ENCODE data around the gene AGTRAP. TPM values are rescaled to one million over a fixed set of nuclear protein-coding genes. Genes with fewer than 3 reads are reported as not detected.

The AGTRAP gene
- total RNA-seq, 1 donor from 2014 or later = 13.8 TPM

GRCh38 chr1:11712285-11712684, 23.7 kb upstream of the AGTRAP start:
- intact Hi-C loops (cut with micrococcal nuclease) = no loop called here

DNA sequence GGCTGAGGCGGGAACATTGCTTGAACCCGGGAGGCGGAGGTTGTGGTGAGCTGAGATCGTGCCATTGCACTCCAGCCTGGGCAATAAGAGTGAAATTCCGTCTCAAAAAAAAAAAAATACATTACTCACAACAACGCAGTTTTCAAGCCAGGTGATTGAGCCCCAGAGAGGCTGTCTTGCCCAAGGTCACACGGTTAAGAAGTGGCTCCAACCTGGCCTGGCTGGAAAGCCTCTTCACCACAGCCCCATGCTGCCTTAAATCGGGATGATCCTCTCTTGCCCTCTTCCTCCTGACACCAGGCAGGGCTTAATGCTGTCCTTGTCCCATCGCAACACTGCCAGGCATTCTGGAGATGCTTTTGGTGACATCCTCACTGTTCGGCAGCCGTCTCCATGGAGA, 22.8 kb upstream of the AGTRAP start:
- no peaks in the 10 kb centered on the region for H3K4me1 Mint-ChIP-seq (ENCODE audit: low read depth)
- H3K27me3 Mint-ChIP-seq (ENCODE audit: insufficient read depth) = peaks cover 7% of the 10 kb centered on the region
- intact Hi-C loops (cut with micrococcal nuclease) = no loop called here

More at GRCh38 chr1:11712285-11712684, 23.7 kb upstream of the AGTRAP start:
- Mint-ChIP-seq H3K4me1 (ENCODE audit: low read depth) (no peaks in the 10 kb centered on the region), H3K27ac (no peak overlapping the region), H3K9me3 (no peaks in the 10 kb centered on the region), H3K4me3 (no peak overlapping the region), H3K27me3 (ENCODE audit: insufficient read depth) (peaks cover 7% of the 10 kb centered on the region), H3K36me3 (ENCODE audit: low read depth) (no peaks in the 10 kb centered on the region)
- DNase-seq (ENCODE audit: low spot score) = no peak

DNA sequence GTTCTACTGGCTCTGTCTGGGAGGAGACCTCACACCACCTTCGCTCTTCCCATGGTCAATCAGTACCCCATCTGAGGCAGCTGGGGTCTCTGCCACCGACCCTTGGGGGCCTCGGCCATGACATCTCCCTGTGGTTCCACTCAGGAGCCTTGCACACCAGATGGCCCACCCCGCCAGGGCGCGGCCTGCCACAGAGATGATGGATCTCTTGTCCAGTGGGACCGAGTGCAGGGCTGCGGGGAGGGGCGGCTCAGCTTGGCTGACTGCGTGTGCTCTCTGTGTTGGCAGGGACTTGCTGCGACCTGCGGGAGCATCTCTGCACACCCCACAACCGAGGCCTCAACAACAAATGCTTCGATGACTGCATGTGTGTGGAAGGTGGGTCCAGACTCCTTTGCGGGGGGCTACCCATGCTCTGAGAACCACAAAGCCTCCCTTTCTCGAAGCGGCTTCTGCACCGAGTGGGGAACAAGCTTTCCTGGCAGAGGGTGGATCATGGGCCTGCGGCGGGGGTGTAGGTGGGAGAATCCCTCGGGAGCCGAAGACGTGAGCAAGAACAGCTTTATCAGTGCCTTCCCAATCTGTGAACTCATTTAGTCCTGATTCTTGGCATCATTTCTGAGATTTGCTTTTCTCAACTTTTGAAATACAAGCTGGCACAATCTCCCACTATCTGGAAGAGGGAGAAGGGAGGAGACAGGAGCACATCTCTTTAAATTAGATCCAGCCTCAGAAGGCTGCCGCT, 20.9 kb upstream of the AGTRAP start:
- H3K4me3 Mint-ChIP-seq = no peak overlapping the region
- intact Hi-C loops (cut with micrococcal nuclease) = no loop called here
- H3K9me3 Mint-ChIP-seq = no peaks in the 10 kb centered on the region
- H3K4me1 Mint-ChIP-seq (ENCODE audit: low read depth) = peaks cover 15% of the 10 kb centered on the region
- H3K27ac Mint-ChIP-seq = no peak overlapping the region
- H3K36me3 Mint-ChIP-seq (ENCODE audit: low read depth) = no peaks in the 10 kb centered on the region
- peaks cover 7% of the 10 kb centered on the region for H3K27me3 Mint-ChIP-seq (ENCODE audit: insufficient read depth)
- no peak for DNase-seq (ENCODE audit: low spot score)

More for the DNA sequence above, 22.8 kb upstream of the AGTRAP start:
- H3K9me3 Mint-ChIP-seq = no peaks in the 10 kb centered on the region
- no peak overlapping the region for H3K27ac Mint-ChIP-seq
- no peaks in the 10 kb centered on the region for H3K36me3 Mint-ChIP-seq (ENCODE audit: low read depth)
- DNase-seq (ENCODE audit: low spot score) = no peak
- no peak overlapping the region for H3K4me3 Mint-ChIP-seq

DNA sequence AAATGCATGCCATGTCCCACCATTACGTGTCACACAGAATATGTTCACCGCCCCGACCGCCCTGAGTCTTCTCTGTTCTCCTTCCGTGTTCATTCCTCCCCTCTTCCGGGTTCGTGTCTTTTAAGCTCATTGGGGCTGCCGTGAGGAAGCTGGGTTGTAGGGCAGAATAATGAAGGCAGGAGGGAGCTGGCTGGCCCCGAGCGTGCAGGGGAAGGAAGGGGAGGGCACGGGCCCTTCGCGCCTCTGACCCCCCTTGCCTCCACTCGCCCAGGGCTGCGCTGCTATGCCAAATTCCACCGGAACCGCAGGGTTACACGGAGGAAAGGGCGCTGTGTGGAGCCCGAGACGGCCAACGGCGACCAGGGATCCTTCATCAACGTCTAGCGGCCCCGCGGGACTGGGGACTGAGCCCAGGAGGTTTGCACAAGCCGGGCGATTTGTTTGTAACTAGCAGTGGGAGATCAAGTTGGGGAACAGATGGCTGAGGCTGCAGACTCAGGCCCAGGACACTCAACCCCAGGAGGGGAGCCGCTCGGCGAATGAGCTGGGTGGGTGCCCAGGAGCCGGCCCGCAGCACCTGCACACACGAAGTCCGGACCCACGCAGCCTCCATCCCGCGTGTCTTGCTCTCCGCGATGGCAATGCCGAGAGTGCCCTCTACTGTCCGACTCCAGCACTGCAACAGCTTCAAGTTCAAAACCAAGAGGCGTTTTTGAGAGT, 16.5 kb upstream of the AGTRAP start:
- Mint-ChIP-seq H3K4me1 (ENCODE audit: low read depth) (peaks cover 16% of the 10 kb centered on the region), H3K36me3 (ENCODE audit: low read depth) (no peaks in the 10 kb centered on the region), H3K27me3 (ENCODE audit: insufficient read depth) (peaks cover 6% of the 10 kb centered on the region), H3K4me3 (peak overlapping the region; percentile 81), H3K27ac (peak overlapping the region; percentile 78), H3K9me3 (no peaks in the 10 kb centered on the region)
- intact Hi-C loops (cut with micrococcal nuclease) = loop anchor here (1.0 to 10.0 kb wide), 6 partner anchors 38 to 683 kb away; partner anchors contain the start of genes DISP3, FBXO6 and MAD2L2
- DNase-seq (ENCODE audit: low spot score) = peak; percentile 72

- Mint-ChIP-seq H3K4me3 (peak overlapping the region; percentile 81), H3K27ac (no peak overlapping the region), H3K27me3 (ENCODE audit: insufficient read depth) (peaks cover 6% of the 10 kb centered on the region), H3K4me1 (ENCODE audit: low read depth) (peaks cover 16% of the 10 kb centered on the region), H3K9me3 (no peaks in the 10 kb centered on the region), H3K36me3 (ENCODE audit: low read depth) (no peaks in the 10 kb centered on the region)
- intact Hi-C loops (cut with micrococcal nuclease) = loop anchor here (10.0 kb wide), 1 partner anchor 245 kb away; the partner anchor contains the start of gene DISP3
- no peak for DNase-seq (ENCODE audit: low spot score)
Measured at GRCh38 chr1:11720033-11720376, 15.9 kb upstream of the AGTRAP start.

- Mint-ChIP-seq H3K27ac (no peak overlapping the region), H3K9me3 (no peaks in the 10 kb centered on the region), H3K4me3 (no peak overlapping the region), H3K4me1 (ENCODE audit: low read depth) (peaks cover 20% of the 10 kb centered on the region), H3K36me3 (ENCODE audit: low read depth) (no peaks in the 10 kb centered on the region), H3K27me3 (ENCODE audit: insufficient read depth) (peaks cover 6% of the 10 kb centered on the region)
- no peak for DNase-seq (ENCODE audit: low spot score)
- intact Hi-C loops (cut with micrococcal nuclease) = loop anchor here (10.0 kb wide), 1 partner anchor 246 kb away; the partner anchor contains the start of gene DISP3
Measured at GRCh38 chr1:11720525-11720924, 15.4 kb upstream of the AGTRAP start.

DNA sequence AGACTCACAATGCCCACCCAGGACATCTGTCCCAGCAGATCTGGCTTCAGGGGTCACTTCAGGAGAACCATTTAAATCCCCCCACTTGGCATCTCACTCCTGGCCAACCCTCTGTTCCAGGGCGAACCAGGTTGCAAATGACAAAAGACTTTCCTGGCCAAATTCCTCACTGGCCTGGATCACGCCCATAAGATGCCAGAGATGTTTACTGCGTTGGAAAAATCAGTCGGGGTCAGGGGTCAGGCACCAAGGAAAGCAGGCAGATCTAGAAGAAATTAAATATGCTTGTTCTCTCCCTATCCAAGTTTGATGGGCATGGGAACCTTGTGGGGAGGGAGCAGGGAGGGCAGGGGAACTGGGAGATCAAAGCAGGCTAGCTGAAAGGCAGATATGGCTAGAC, 14.6 kb upstream of the AGTRAP start:
- DNase-seq (ENCODE audit: low spot score) = no peak
- Mint-ChIP-seq H3K9me3 (no peaks in the 10 kb centered on the region), H3K27ac (no peak overlapping the region), H3K36me3 (ENCODE audit: low read depth) (no peaks in the 10 kb centered on the region), H3K27me3 (ENCODE audit: insufficient read depth) (peaks cover 6% of the 10 kb centered on the region), H3K4me1 (ENCODE audit: low read depth) (peaks cover 24% of the 10 kb centered on the region), H3K4me3 (no peak overlapping the region)
- intact Hi-C loops (cut with micrococcal nuclease) = loop anchor here (10.0 kb wide), 1 partner anchor 247 kb away; the partner anchor contains the start of gene DISP3

- intact Hi-C loops (cut with micrococcal nuclease) = loop anchor here (10.0 kb wide), 1 partner anchor 248 kb away; the partner anchor contains the start of gene DISP3
- no peak for DNase-seq (ENCODE audit: low spot score)
- H3K27ac Mint-ChIP-seq = no peak overlapping the region
- H3K27me3 Mint-ChIP-seq (ENCODE audit: insufficient read depth) = peaks cover 3% of the 10 kb centered on the region
- no peak overlapping the region for H3K4me3 Mint-ChIP-seq
- no peaks in the 10 kb centered on the region for H3K9me3 Mint-ChIP-seq
- no peaks in the 10 kb centered on the region for H3K36me3 Mint-ChIP-seq (ENCODE audit: low read depth)
- peaks cover 24% of the 10 kb centered on the region for H3K4me1 Mint-ChIP-seq (ENCODE audit: low read depth)
Measured at GRCh38 chr1:11722538-11722937, 13.4 kb upstream of the AGTRAP start.

GRCh38 chr1:11725616-11726015, 10.3 kb upstream of the AGTRAP start:
- no peak for DNase-seq (ENCODE audit: low spot score)
- H3K27me3 Mint-ChIP-seq (ENCODE audit: insufficient read depth) = peaks cover 3% of the 10 kb centered on the region

DNA sequence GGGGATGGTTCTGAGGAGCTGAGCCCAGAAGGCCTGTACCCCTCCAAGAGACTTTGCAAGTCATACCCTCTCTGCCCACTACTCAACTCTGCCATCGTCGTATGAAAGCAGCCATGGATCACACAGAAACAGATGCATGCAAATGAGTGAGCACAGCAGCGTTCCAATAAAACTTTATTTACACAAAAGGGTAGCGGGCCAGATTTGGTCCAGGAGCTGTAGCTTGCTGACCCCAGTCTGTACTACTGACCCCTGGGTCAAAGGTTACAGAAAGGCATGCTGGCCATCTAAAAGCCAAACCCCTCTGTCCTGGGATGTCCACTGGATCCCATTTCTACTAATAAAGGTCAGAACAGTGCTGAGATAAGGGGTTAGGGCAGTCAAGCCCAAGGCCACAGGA, 8.8 kb upstream of the AGTRAP start:
- Mint-ChIP-seq H3K9me3 (no peaks in the 10 kb centered on the region), H3K4me3 (no peak overlapping the region), H3K27ac (no peak overlapping the region), H3K27me3 (ENCODE audit: insufficient read depth) (peaks cover 3% of the 10 kb centered on the region), H3K36me3 (ENCODE audit: low read depth) (no peaks in the 10 kb centered on the region), H3K4me1 (ENCODE audit: low read depth) (peaks cover 32% of the 10 kb centered on the region)
- intact Hi-C loops (cut with micrococcal nuclease) = loop anchor here (10.0 kb wide), 1 partner anchor 252 kb away; the partner anchor contains the start of gene DISP3
- DNase-seq (ENCODE audit: low spot score) = no peak

More at GRCh38 chr1:11725616-11726015, 10.3 kb upstream of the AGTRAP start:
- Mint-ChIP-seq H3K27ac (no peak overlapping the region), H3K36me3 (ENCODE audit: low read depth) (no peaks in the 10 kb centered on the region), H3K4me3 (no peak overlapping the region), H3K4me1 (ENCODE audit: low read depth) (peaks cover 21% of the 10 kb centered on the region), H3K9me3 (no peaks in the 10 kb centered on the region)
- intact Hi-C loops (cut with micrococcal nuclease) = loop anchor here (10.0 kb wide), 1 partner anchor 251 kb away; the partner anchor contains the start of gene DISP3

- Mint-ChIP-seq H3K4me1 (ENCODE audit: low read depth) (peaks cover 36% of the 10 kb centered on the region), H3K9me3 (no peaks in the 10 kb centered on the region), H3K36me3 (ENCODE audit: low read depth) (no peaks in the 10 kb centered on the region), H3K27me3 (ENCODE audit: insufficient read depth) (peaks cover 3% of the 10 kb centered on the region), H3K27ac (no peak overlapping the region), H3K4me3 (no peak overlapping the region)
- DNase-seq (ENCODE audit: low spot score) = no peak
- intact Hi-C loops (cut with micrococcal nuclease) = loop anchor here (10.0 kb wide), 1 partner anchor 253 kb away; the partner anchor contains the start of gene DISP3
Measured at GRCh38 chr1:11728126-11728806, 7.7 kb upstream of the AGTRAP start.

- Mint-ChIP-seq H3K36me3 (ENCODE audit: low read depth) (no peaks in the 10 kb centered on the region), H3K9me3 (no peaks in the 10 kb centered on the region), H3K4me3 (no peak overlapping the region), H3K27me3 (ENCODE audit: insufficient read depth) (no peaks in the 10 kb centered on the region), H3K27ac (no peak overlapping the region), H3K4me1 (ENCODE audit: low read depth) (peaks cover 40% of the 10 kb centered on the region)
- no peak for DNase-seq (ENCODE audit: low spot score)
- intact Hi-C loops (cut with micrococcal nuclease) = loop anchor here (10.0 kb wide), 1 partner anchor 254 kb away; the partner anchor contains the start of gene DISP3
Measured at GRCh38 chr1:11729155-11729497, 6.8 kb upstream of the AGTRAP start.

Measured in activated T-helper 1 cell treated with anti-CD3 and anti-CD28 coated beads, Interleukin-12 subunit alpha, Interleukin-12 subunit beta, Interleukin-2, Interleukin-4 antibody, amounts not matched to agents 30 ng/mL and 10 ng/mL and 1 ng/mL, durations not matched to agents 14 hours and 24 hours and 36 hours (primary cell).